GM12878 (cell line): Measurements from ENCODE around the gene GRAMD1A. TPM values are rescaled to one million over a fixed set of nuclear protein-coding genes. Genes with fewer than 3 reads are reported as not detected.

Experiments used
- ATAC-seq: fragments of 200-7000 bp; cut with Tn5 transposase; 3 replicates; pipeline ENCODE4 v1.9.1; 2020; ENCODE audit warnings: mild to moderate bottlenecking, moderate library complexity
- BruUV-seq: library from RNA; stranded (reverse); fragments of 400-500 nt; replicated peaks from 2 replicates; lab custom pipeline; 2021; lab: Mats Ljungman, UMichigan
- CTCF ChIA-PET: fragments of 300-600 bp; sonication (Branson Sonifier 250); formaldehyde crosslinking; extraction: SDS; loops from one replicate; lab custom pipeline; 2021; ENCODE audit warnings: inconsistent platforms; lab: Yijun Ruan, JAX
- POLR2A ChIA-PET: fragments of 350-600 bp; formaldehyde crosslinking; extraction: SDS; loops from one replicate; lab custom pipeline; 2021; ENCODE audit warnings: inconsistent platforms; lab: Charles Lee
- RAD21 ChIA-PET: fragments of 300-600 bp; sonication (Branson Sonifier 250); formaldehyde crosslinking; loops from one replicate; lab custom pipeline; 2023; ENCODE audit warnings: antibody characterized with exemption; ENCODE audit not compliant: unreplicated experiment; lab: Charles Lee
- SMC1A ChIA-PET: fragments of 300-600 bp; sonication (Branson Sonifier 250); formaldehyde crosslinking; loops from one replicate; lab custom pipeline; 2023; ENCODE audit not compliant: unreplicated experiment, uncharacterized antibody; lab: Charles Lee
- DNase-seq: peaks from one replicate; pipeline ENCODE4 v3.0.0-alpha.2; 2011; ENCODE audit warnings: low read depth, low spot score
- FAIRE-seq: peaks from 3 replicates; lab custom pipeline; 2011; peaks lifted over from hg19 to GRCh38; lab: Jason Lieb, UNC
- H2AFZ ChIP-seq: 2 replicates; pipeline ENCODE4 v1.6.0; 2011; ENCODE audit warnings: low read depth, low read length, control low read depth; ENCODE audit not compliant: control insufficient read depth
- H3K27ac ChIP-seq: 2 replicates; pipeline ENCODE4 v1.5.1; 2011; ENCODE audit warnings: control low read depth; ENCODE audit not compliant: control insufficient read depth, insufficient read depth
- H3K27me3 ChIP-seq, 2 experiments: replicated peaks in 1 of 2; 2 replicates each; pipeline versions ENCODE4 v1.6.0 to v1.6.1; 2011; ENCODE audit warnings: low read length in 1 of 2; ENCODE audit not compliant: control insufficient read depth in 2 of 2, insufficient read depth in 2 of 2
- H3K36me3 ChIP-seq, 2 experiments: 2 replicates each; pipeline ENCODE4 v1.5.1; 2011; ENCODE audit warnings: low read length in 1 of 2; ENCODE audit not compliant: control insufficient read depth in 2 of 2, insufficient read depth in 2 of 2
- H3K4me1 ChIP-seq: 2 replicates; pipeline ENCODE4 v1.6.1; 2011; ENCODE audit warnings: mild to moderate bottlenecking, low read length, moderate library complexity, mixed read lengths; ENCODE audit not compliant: control insufficient read depth, insufficient read depth
- H3K4me2 ChIP-seq: 2 replicates; pipeline ENCODE4 v1.6.0; 2011; ENCODE audit warnings: control low read depth; ENCODE audit not compliant: control insufficient read depth, insufficient read depth
- H3K4me3 ChIP-seq: fragments of 200-600 bp; sonication (generic); 2 replicates; pipeline ENCODE4 v1.5.1; 2016
- H3K79me2 ChIP-seq: 2 replicates; pipeline ENCODE4 v1.6.0; 2011; ENCODE audit warnings: low read length; ENCODE audit not compliant: control insufficient read depth, insufficient read depth
- H3K9ac ChIP-seq: 2 replicates; pipeline ENCODE4 v1.8.0; 2011; ENCODE audit warnings: low read length, control low read depth, mixed read lengths; ENCODE audit not compliant: control insufficient read depth, insufficient read depth
- H3K9me3 ChIP-seq: replicated peaks from 3 replicates; pipeline ENCODE4 v1.5.1; 2011; ENCODE audit warnings: mild to moderate bottlenecking, low read length; ENCODE audit not compliant: control insufficient read depth, insufficient read depth
- H4K20me1 ChIP-seq: 2 replicates; pipeline ENCODE4 v1.6.0; 2011; ENCODE audit not compliant: control insufficient read depth, insufficient read depth
- CBFB ChIP-seq: IDR thresholded peaks from 2 replicates; pipeline ENCODE4 v1.6.1; 2016; ENCODE audit warnings: antibody characterized with exemption, low read depth
- CTCF ChIP-seq, 3 experiments: IDR thresholded peaks in 2 of 3; conservative IDR thresholded peaks in 1 of 3; 2 replicates each; pipeline ENCODE4 v1.5.1; 2011; ENCODE audit warnings: low read depth in 3 of 3, low read length in 3 of 3, mild to moderate bottlenecking in 3 of 3, control low read depth in 2 of 3, moderate library complexity in 2 of 3, inconsistent platforms in 1 of 3, mixed read lengths in 1 of 3; ENCODE audit not compliant: control insufficient read depth in 2 of 3, insufficient read depth in 1 of 3; ENCODE audit errors: extremely low read depth in 1 of 3
- FOS ChIP-seq: IDR thresholded peaks from 3 replicates; pipeline ENCODE4 v1.6.1; 2011; ENCODE audit warnings: borderline replicate concordance; ENCODE audit not compliant: insufficient read length; ENCODE audit errors: extremely low read depth
- HDAC2 ChIP-seq: fragments of 200-600 bp; sonication (generic); IDR thresholded peaks from 2 replicates; pipeline ENCODE4 v1.6.1; 2017
- HDGF ChIP-seq: fragments of 450-650 bp; IDR thresholded peaks from 2 replicates; pipeline ENCODE4 v1.6.1; 2016; ENCODE audit warnings: antibody characterized with exemption
- KLF5 ChIP-seq: fragments of 450-650 bp; IDR thresholded peaks from 2 replicates; pipeline ENCODE4 v1.6.1; 2014; ENCODE audit warnings: mild to moderate bottlenecking; ENCODE audit not compliant: partially characterized antibody
- RELB ChIP-seq: fragments of 450-650 bp; IDR thresholded peaks from 2 replicates; pipeline ENCODE4 v1.6.1; 2017; ENCODE audit warnings: low read depth, mild to moderate bottlenecking, moderate library complexity
- SMARCA5 ChIP-seq: fragments of 450-650 bp; IDR thresholded peaks from 2 replicates; pipeline ENCODE4 v1.6.1; 2017; ENCODE audit warnings: mild to moderate bottlenecking
- SUPT20H ChIP-seq: IDR thresholded peaks from 2 replicates; pipeline ENCODE4 v1.6.1; 2011; ENCODE audit warnings: low read depth, mild to moderate bottlenecking, low read length, moderate library complexity, borderline replicate concordance; ENCODE audit not compliant: control insufficient read depth
- TBL1XR1 ChIP-seq: IDR thresholded peaks from 2 replicates; pipeline ENCODE4 v1.6.1; 2012; ENCODE audit warnings: low read depth, low read length, improper control_type of control experiment
- WGBS: methylation state at CpG from one replicate; pipeline ENCODE4 v1.1.6; 2016; ENCODE audit warnings: low lambda C conversion rate; ENCODE audit not compliant: insufficient replicate concordance, insufficient coverage; ENCODE audit errors: missing lambda C conversion rate; 5-methylcytosine and 5-hydroxymethylcytosine counted together
- in situ Hi-C: fragments of 300-500 bp; cut with MboI; formaldehyde crosslinking; loops from 9 replicates; pipeline ENCODE4 v1.14.3; 2018; ENCODE audit warnings: mixed read lengths
- intact Hi-C: fragments of 100-400 bp; cut with micrococcal nuclease; formaldehyde crosslinking; loops from one replicate; pipeline ENCODE4 v1.14.2; 2022; ENCODE audit not compliant: unreplicated experiment
- polyA plus RNA-seq, 11 experiments: library from polyadenylated mRNA; depleted of rRNA in 4 of 11; unstranded in 6 of 11; stranded (reverse) in 5 of 11; fragments of >200 nt; fragmentation: Nextera tagmentation in 4 of 11; fragmentation: Illumina TruSeq in 1 of 11; extraction: Ambion mirVana in 4 of 11; extraction: Trizol in 1 of 11; gene quantifications; 1 replicate in 1 of 11; 2 replicates in 10 of 11; pipeline versions ENCODE4 v1.2.1 to v1.2.3, GENCODE V29; 2011 to 2016; ENCODE audit warnings: inconsistent platforms in 2 of 11, missing spikeins in 2 of 11, low read depth in 1 of 11
- total RNA-seq, 4 experiments: library from RNA; depleted of rRNA in 3 of 4; stranded (reverse); fragments of >200 nt in 3 of 4; fragmentation: Illumina TruSeq in 1 of 4; extraction: Trizol in 1 of 4; gene quantifications; 2 replicates each; pipeline versions ENCODE4 v1.2.1 to v1.2.3, GENCODE V29; 2013 to 2021

Gene GRAMD1A
- total and polyA plus RNA-seq, 10 of the 15 experiments (the other 5 are each of a cell fraction or from before 2014, with no cell fraction given), result 0.79 to 73.6 (median 35.3) TPM

- H3K36me3 ChIP-seq, result peaks cover 12 to 36% of the 10 kb centered on the region in 2 experiments
- no peak overlapping the region for H3K27ac ChIP-seq
- RAD21 ChIA-PET, result no interaction called here
- FAIRE-seq (no peak), DNase-seq (no peak), ATAC-seq (no peak)
- H3K4me3 ChIP-seq, result no peak overlapping the region
- H3K9ac ChIP-seq, result no peak overlapping the region
- CTCF ChIA-PET, result no interaction called here
- 90% methylated on average over 12 of the region's 14 CpGs for WGBS
- POLR2A ChIA-PET, result no interaction called here
- H3K27me3 ChIP-seq, result no peaks in the 10 kb centered on the region
- no peaks in the 10 kb centered on the region for H4K20me1 ChIP-seq
- no peaks in the 10 kb centered on the region for H3K79me2 ChIP-seq
- intact Hi-C loops, result no loop called here
- H3K4me2 ChIP-seq, result no peak overlapping the region
- BruUV-seq, result no TSS peak
- no peaks in the 10 kb centered on the region for H3K9me3 ChIP-seq
- SMC1A ChIA-PET, result no interaction called here
- H2AFZ ChIP-seq, result no peak overlapping the region
- H3K4me1 ChIP-seq, result no peaks in the 10 kb centered on the region
- TF ChIP-seq CTCF (IDR thresholded peaks at IDR 0.05 in 2 of 3, conservative IDR thresholded peaks at IDR 0.05 in 1 of 3; ENCODE audit: control insufficient read depth in 2 of 3, extremely low read depth in 1 of 3, insufficient read depth in 1 of 3, low read depth in 3 of 3, low read length in 3 of 3) (no peak), HDAC2 (no peak), CBFB (no peak), SMARCA5 (no peak), KLF5 (no peak), TBL1XR1 (no peak), SUPT20H (no peak), HDGF (no peak), FOS (no peak), RELB (no peak)
- TF ChIP-seq, all 136 proteins: peak for 0
- in situ Hi-C loops, result no loop called here
Measured at GRCh38 chr19:35022460-35022859, 22.3 kb downstream of the GRAMD1A start.
